NCI-H524 (cell line): ENCODE data around the gene LAMA5.

ENCODE experiments used
- DNase-seq, 2 experiments: peaks; one replicate each; lab custom pipeline; 2025; lab: John Stamatoyannopoulos, UW

LAMA5 gene

GRCh38 chr20:62266851-62267250 lies 100.3 kb downstream of the LAMA5 start:
- no peak for DNase-seq

- no peak for DNase-seq
Measured at GRCh38 chr20:62266340-62266739, 100.8 kb downstream of the LAMA5 start.

GRCh38 chr20:62265365-62265764 lies 101.7 kb downstream of the LAMA5 start:
- DNase-seq = no peak

- DNase-seq = no peak
Measured at GRCh38 chr20:62263396-62263795, 103.7 kb downstream of the LAMA5 start.

GRCh38 chr20:62262064-62262463 lies 105.0 kb downstream of the LAMA5 start:
- DNase-seq = no peak

GRCh38 chr20:62259294-62259565 lies 107.9 kb downstream of the LAMA5 start:
- DNase-seq = no peak
